DND-41 (cell line): ENCODE results near the gene KLHL42.

Source experiments
- CTCF ChIP-seq: IDR thresholded peaks from 2 replicates; pipeline ENCODE4 v1.5.1; 2012; ENCODE audit warnings: borderline replicate concordance, low read length, moderate library complexity, mild to moderate bottlenecking; ENCODE audit not compliant: poor library complexity, severe bottlenecking; ENCODE audit errors: extremely low read depth
- EZH2 ChIP-seq: IDR thresholded peaks from 3 replicates; pipeline ENCODE4 v1.6.1; 2012; ENCODE audit warnings: borderline replicate concordance, low read depth, mild to moderate bottlenecking, moderate library complexity, low read length, inconsistent platforms; ENCODE audit not compliant: severe bottlenecking

GRCh38 chr12:27806259-27806658 is 26.2 kb downstream of the KLHL42 start:
- TF ChIP-seq CTCF (no peak), EZH2 (no peak)
